Measurements from ENCODE around the gene LGALS9. TPM values are rescaled to one million over a fixed set of nuclear protein-coding genes. Genes with fewer than 3 reads are reported as not detected.
"Not testable (repeated sequence)": the region's sequence is repeated elsewhere in the genome, so short reads cannot be mapped to it uniquely, and the experiment has no call there.

LGALS9 gene
- polyA plus RNA-seq, 1 experiment = 2.4 TPM

DNA sequence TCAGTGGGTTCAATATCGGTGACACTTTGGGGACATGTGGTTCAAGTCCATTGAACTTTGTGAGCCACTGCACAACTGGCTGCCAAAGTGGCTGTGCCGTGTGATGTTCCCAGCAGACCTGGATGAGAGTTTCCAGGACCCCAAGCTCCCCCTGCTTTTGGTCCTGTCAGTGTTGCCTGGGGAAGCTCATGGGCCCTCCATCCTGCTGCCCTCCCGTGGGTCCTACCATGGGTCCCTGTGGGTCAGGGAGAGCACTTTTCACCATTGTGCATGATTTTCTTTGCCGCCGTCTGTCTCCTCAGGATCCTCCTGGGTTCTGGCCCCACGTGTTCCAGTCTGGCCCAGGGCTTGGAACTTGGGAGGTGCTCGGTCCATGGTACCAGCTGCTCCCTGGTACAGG, 38.1 kb downstream of the LGALS9 start:
- H3K4me3 ChIP-seq (ENCODE audit: low read depth, low read length) = no peak overlapping the region
- ChIA-PET POLR2A (no interaction called here), CTCF (interaction anchor here (0.9 to 1.2 kb wide), 2 partner anchors 18 to 87 kb away, joined by 3 to 4 read pairs; no protein-coding TSS in a partner anchor)
- H3K27me3 ChIP-seq (ENCODE audit: control insufficient read depth, insufficient read depth, low read length) = no peaks in the 10 kb centered on the region
- TF ChIP-seq, protein P1, sequence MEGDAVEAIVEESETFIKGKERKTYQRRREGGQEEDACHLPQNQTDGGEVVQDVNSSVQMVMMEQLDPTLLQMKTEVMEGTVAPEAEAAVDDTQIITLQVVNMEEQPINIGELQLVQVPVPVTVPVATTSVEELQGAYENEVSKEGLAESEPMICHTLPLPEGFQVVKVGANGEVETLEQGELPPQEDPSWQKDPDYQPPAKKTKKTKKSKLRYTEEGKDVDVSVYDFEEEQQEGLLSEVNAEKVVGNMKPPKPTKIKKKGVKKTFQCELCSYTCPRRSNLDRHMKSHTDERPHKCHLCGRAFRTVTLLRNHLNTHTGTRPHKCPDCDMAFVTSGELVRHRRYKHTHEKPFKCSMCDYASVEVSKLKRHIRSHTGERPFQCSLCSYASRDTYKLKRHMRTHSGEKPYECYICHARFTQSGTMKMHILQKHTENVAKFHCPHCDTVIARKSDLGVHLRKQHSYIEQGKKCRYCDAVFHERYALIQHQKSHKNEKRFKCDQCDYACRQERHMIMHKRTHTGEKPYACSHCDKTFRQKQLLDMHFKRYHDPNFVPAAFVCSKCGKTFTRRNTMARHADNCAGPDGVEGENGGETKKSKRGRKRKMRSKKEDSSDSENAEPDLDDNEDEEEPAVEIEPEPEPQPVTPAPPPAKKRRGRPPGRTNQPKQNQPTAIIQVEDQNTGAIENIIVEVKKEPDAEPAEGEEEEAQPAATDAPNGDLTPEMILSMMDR (IDR thresholded peaks at IDR 0.05; ENCODE audit: insufficient read depth, low read depth, low read length) = no peak
- H3K36me3 ChIP-seq (ENCODE audit: control insufficient read depth, insufficient read depth, low read length) = no peaks in the 10 kb centered on the region
- no peak for DNase-seq (ENCODE audit: low read depth)

DNA sequence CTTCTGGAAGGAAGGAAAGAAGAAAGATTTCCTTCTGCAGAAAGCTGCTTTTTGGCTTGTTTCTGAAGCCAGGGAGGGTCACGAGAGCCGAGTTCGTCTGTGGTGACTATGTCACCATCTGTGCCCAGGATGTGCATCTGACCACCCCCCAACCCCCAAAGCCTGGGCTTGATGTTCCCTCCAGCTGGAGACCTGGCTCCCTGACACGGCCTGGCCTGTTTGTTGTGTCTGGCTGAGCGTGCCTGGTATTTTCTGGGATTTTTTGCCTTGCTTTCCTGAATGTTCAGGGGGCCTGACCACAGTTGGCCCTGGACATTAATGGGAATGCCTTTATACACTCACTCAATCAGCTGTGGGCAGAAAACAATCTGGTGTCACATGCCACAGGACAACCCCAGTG, 38.9 kb downstream of the LGALS9 start:
- no peaks in the 10 kb centered on the region for H3K36me3 ChIP-seq (ENCODE audit: control insufficient read depth, insufficient read depth, low read length)
- POLR2A ChIA-PET = no interaction called here
- TF ChIP-seq, protein P1 (IDR thresholded peaks at IDR 0.05; ENCODE audit: insufficient read depth, low read depth, low read length) = no peak
- H3K27me3 ChIP-seq (ENCODE audit: control insufficient read depth, insufficient read depth, low read length) = no peaks in the 10 kb centered on the region
- CTCF ChIA-PET = interaction anchor here (1.1 to 1.2 kb wide), 2 partner anchors 15 to 19 kb away, joined by 3 read pairs; no protein-coding TSS in a partner anchor
- DNase-seq (ENCODE audit: low read depth) = no peak
- H3K4me3 ChIP-seq (ENCODE audit: low read depth, low read length) = no peak overlapping the region

DNA sequence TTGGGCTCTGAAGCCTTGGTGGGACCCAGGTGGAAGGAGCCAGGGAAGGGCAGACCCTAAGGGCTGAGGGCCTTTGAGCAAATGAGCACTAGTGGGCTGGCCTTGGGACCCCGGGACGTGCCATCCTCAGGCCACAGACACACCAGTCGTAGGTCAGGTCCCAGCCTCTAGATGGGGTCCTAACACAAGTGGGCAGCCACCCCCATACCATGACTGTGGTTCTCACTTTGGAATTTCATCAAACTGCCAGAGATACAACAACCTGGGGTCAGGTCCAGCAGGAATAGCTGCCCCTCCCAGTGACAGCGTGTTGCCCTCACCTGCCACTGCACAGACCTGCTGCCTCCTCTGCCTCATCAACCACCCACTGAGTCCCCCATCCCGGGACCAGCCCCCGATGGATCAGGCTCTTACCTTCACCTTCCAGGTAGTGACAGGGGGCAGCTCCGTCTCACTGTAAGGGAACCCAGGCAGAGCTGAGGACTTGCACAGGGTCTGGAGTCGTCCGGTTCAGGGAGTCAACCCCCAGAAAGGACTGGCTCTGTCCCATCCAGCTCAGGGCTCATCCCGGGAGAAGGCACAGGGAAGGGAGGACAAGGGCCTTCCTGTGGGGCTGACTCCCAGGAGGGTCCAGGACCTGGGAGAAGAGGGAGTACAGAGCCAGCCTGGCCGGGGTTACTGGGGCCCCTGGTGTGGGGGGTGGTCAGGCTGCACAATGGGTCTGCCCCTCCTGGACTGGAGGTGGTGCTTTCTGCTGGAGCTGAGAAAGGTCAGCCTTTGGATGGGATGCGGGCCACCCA, 40.0 kb downstream of the LGALS9 start:
- ChIA-PET CTCF (interaction anchor here (1.1 to 1.5 kb wide), 2 partner anchors 16 kb away, joined by 3 read pairs; no protein-coding TSS in a partner anchor), POLR2A (no interaction called here)
- H3K4me3 ChIP-seq (ENCODE audit: low read depth, low read length) = no peak overlapping the region
- no peaks in the 10 kb centered on the region for H3K36me3 ChIP-seq (ENCODE audit: control insufficient read depth, insufficient read depth, low read length)
- no peak for DNase-seq (ENCODE audit: low read depth)
- TF ChIP-seq, protein P1 (IDR thresholded peaks at IDR 0.05; ENCODE audit: insufficient read depth, low read depth, low read length) = no peak
- H3K27me3 ChIP-seq (ENCODE audit: control insufficient read depth, insufficient read depth, low read length) = no peaks in the 10 kb centered on the region

GRCh38 chr17:27671591-27671910, 40.6 kb downstream of the LGALS9 start:
- TF ChIP-seq, protein P1 (IDR thresholded peaks at IDR 0.05; ENCODE audit: insufficient read depth, low read depth, low read length) = no peak
- ChIA-PET POLR2A (no interaction called here), CTCF (interaction anchor here (1.5 kb wide), 1 partner anchor 17 kb away, joined by 3 read pairs; no protein-coding TSS in a partner anchor)
- H3K27me3 ChIP-seq (ENCODE audit: control insufficient read depth, insufficient read depth, low read length) = no peaks in the 10 kb centered on the region
- H3K36me3 ChIP-seq (ENCODE audit: control insufficient read depth, insufficient read depth, low read length) = no peaks in the 10 kb centered on the region
- no peak overlapping the region for H3K4me3 ChIP-seq (ENCODE audit: low read depth, low read length)
- no peak for DNase-seq (ENCODE audit: low read depth)

DNA sequence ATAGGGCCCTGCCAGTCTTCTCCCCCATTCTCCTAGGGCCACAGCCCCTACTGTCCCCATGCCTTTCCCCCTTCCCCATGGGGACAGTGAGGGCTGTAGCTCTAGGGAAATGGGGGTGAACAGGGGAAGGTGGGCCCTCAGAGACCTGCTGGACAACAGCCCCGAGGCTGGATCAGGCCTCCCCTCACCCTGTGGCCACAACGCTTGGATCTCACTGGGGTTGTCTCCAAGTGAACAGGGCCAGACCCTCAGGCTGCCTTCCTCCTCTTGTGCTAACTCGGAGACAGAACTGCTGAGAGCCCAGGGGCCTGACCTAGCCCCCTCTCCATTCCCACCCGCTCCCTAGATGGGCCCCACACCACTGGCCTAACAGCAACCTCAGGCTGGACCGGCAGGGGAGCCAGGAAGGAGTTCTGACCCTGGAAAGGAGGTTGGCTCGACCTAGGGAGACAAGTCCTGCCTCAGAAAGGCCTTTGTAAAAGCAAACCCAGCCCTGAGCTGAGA, 41.0 kb downstream of the LGALS9 start:
- H3K36me3 ChIP-seq (ENCODE audit: control insufficient read depth, insufficient read depth, low read length); H3K27me3 ChIP-seq (ENCODE audit: control insufficient read depth, insufficient read depth, low read length); H3K4me3 ChIP-seq (ENCODE audit: low read depth, low read length); POLR2A ChIA-PET; DNase-seq (ENCODE audit: low read depth): not testable (repeated sequence)
- CTCF ChIA-PET = interaction anchor here (1.4 to 1.5 kb wide), 2 partner anchors 17 to 21 kb away, joined by 3 to 4 read pairs; no protein-coding TSS in a partner anchor
